Stimulated activated CD8-positive, alpha-beta memory T cell treated with anti-CD3 and anti-CD28 coated beads, Interleukin-4, amount 100 ng/mL, for 48 hours (primary cell): ENCODE results near the gene UQCRQ.
A peak's percentile ranks its signal among the peaks of the same experiment; 100 is the strongest.

Source experiments
- DNase-seq: peaks from one replicate; pipeline ENCODE4 v3.0.0-alpha.2; 2020

The UQCRQ gene

DNA sequence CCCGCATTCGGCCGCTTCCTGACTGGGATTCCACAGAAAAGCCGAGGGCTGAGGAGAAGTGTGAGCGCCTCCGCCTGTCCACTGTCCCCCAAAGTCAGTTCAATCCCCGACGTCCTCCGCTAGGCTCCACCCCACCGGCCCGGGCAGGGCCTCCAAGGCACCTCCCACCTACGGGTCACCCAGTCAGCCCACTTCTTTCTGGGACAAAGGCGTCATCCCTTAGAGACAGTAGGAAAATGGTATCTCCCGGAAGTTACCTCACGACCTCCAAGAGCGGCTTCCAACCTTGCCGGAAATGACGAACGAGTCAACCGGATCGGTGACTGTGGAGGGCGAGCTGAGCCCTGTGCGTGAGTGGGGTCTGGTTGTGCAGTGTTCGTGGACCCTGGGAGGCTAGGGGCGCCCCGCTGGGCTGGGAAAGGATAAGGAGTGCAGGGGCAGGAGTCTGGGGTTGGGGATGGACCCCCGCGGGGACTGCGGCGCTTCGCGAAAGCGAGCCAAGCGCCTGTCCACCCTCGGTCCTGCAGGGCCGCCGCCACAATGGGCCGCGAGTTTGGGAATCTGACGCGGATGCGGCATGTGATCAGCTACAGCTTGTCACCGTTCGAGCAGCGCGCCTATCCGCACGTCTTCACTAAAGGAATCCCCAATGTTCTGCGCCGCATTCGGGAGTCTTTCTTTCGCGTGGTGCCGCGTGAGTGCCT, at the start of gene UQCRQ, which contains the start of gene GDF9:
TSS of gene UQCRQ (plus strand) at position 301 of the 704 bp plus-strand sequence. CDS start at position 541, 240 bp downstream.
TSS of gene GDF9 (minus strand) at position 128 of the 704 bp plus-strand sequence. CDS start 1,936 bp downstream, outside the sequence.
- DNase-seq, result peak; percentile 92

- no peak for DNase-seq
Observed at GRCh38 chr5:132817011-132817410, 49.4 kb upstream of the UQCRQ start.

- no peak for DNase-seq
Observed at GRCh38 chr5:132819468-132819867, 47.0 kb upstream of the UQCRQ start.

- DNase-seq, result peak; percentile 98
Observed at GRCh38 chr5:132820162-132820754, 46.2 kb upstream of the UQCRQ start.

- DNase-seq, result no peak
Observed at GRCh38 chr5:132821350-132821749, 45.1 kb upstream of the UQCRQ start.

DNA sequence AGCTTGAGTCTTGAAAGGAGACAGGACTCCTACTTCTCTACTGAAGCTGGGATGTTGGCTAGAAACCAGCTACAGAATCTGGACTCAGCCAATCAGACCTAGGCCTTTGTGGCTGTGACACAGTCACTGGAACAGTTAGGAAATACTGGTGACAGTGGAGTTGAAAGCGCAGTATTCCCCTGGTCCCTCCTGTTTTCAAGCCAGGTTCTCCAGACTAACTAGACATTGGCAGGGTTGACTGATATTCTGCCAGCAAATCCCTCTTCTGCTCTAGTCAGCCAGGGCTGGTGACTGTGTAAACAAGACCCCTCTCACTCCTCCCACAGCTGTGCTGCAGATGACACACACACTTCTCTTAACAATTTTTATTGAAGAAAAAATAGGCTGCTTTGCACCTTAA, 44.7 kb upstream of the UQCRQ start:
- no peak for DNase-seq

- DNase-seq, result no peak
Observed at GRCh38 chr5:132822650-132823480, 43.6 kb upstream of the UQCRQ start.

DNA sequence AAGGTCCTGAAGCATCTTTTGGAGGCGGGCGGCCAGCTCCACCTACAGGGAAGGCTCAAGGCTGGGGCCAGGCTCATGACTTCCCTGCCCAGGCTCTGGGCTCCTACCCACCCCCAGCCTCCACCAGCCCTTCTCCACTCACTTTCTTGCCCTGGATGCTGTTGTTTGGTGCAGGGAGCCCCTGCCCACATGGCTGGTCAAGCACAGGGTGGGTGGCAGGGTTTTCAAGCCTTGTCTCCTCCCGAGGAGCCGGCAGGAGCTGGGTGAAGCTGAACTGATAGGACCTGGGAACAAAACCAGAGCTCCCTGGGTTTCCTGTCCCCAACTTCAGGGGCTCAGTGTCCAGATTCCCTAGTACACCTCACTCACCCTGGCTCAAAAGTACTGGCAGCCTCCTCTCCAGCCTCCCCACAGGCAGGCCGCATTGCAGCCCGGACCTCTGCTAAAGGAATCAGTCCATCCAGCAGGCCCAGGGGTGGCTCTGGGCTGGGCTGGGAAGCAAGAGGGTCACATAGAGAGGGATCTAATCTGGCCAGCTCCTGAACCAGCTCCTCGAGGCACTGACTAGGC, 42.9 kb upstream of the UQCRQ start:
- DNase-seq, result no peak

GRCh38 chr5:132824426-132824825, 42.0 kb upstream of the UQCRQ start:
- DNase-seq, result no peak

DNA sequence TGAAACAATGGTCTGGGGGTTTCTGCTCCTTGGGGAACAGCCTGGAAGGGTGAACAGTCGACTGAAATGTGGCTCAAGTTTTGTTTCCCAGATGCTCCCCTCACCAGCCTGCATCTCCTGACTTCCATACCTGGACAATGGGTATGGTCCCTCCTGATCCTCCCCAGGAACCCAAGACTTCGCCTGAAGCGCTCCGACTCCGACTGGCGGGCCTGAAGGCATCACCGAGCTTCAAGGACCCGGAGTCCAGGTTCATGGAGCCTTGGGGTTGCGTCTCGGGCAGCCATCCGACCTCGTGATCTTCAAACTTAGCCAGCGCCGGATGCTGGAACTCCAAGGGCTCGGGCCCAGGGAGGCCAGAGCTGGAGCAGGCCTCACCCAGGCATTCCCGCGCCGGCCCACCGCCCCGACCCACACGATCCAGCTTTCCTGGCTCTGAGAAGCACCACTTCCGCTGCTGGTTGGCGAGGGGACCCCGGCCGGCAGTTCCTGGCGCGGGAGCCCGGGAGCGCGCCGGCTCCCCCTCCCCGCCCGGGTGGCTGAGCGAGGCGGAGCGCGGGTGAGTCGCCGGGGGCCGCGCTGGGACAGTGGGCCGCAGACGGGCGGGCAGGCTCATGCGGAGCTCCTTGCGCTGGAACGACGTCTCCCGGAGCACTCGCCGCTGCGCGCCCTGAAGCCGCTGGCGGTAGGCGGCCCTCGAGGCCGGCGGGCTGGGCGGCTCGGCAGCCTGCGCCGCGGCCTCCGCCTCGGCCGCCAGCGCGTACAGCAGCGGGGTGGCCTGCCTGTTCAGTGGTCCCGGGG, 41.2 kb upstream of the UQCRQ start:
- no peak for DNase-seq

- no peak for DNase-seq
Observed at GRCh38 chr5:132825834-132826391, 40.5 kb upstream of the UQCRQ start.

DNA sequence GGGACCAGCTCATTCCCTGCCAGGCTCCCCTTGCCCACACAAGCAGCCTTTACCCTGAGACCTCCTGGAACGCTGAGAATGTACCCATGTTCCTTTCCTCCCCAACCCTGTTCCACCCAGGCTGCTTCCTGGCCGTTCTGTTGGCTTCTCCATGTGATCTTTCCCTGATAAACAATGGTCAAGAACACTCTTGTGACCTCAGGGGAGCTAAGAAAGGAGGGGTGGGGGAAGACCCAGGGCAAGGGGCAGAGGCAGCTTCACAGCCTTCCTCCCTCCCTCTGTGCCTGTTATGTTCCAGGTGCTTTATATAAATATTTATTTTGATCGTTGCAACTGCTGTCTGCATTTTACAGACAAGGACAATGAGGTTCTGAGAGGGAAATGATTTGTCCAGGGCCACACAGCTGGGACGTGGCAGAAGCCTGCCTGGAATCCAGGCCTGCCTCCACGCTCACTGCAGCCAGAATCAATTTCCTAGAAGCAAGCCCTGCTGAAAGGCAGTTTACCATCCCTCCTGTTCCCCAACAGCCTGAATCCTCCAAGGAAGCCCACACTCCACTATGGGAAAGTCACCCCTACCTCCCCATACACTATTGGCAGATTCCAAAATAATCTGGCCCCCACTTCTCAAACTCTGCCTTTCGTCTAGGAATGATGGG, 39.9 kb upstream of the UQCRQ start:
- DNase-seq, result no peak

DNA sequence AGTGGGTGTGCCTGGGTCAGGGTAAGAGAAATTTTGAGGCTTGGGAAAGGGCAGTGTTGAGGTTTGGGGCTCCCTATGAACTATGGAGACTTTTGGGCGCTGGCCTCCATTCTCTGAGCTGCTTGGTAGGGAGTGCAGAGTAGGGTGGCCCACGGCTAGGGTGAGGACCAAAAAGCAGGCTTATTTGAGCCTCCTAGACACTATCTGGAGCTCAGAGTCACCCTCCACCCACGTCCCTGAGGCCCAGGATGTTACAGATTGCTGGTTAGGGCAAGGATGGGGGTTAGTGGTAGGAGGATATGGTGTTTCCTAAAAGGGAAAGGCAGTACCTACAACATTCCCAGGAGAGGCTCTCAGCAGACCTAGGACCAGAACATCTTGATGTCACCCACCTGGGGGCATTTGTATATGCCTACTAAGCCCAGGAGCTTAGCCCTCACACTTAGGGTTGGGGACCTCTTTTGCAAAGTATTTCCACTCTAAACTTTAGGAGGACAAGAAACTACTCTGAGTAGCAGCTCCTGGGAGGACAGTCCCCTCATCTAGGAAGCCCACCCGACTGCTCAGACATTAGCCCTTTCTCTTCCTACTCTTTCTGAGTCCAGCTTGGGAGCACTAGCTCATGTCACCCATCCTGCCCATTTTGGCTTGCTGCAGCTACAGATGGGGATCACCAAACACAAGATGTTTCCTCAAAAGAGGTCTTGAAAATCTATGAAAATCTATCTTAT, 38.3 kb upstream of the UQCRQ start:
- no peak for DNase-seq

DNA sequence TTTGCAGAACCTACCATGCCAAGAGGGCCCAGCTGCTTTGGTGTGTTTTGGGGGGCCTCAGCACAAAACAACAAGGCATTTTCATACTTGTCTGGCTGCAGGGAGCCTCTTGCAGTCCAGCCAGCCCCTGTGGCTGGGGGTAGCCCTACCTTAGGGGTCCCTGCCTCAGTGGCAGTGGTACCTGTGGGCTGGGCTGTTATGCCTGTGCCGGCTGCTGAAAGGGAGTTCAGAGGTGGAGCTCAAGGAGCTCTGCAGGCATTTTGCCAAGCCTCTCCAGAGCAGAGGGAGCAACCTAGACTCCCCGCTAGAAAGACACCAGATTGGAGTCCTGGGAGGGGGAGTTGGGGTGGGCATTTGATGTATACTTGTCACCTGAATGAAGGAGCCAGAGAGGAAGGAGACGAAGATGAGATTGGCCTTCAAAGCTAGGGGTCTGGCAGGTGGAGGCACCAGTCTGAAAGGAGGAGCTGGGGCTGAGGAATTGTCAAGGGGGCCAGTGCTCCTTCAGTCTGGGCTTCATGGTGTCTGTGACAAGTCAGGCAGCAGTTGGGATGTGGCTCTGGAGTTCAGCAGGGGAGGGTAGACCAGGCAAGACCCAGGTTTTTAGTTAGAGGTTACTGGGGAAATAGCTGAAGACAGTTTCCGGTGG, 37.5 kb upstream of the UQCRQ start:
- no peak for DNase-seq

DNA sequence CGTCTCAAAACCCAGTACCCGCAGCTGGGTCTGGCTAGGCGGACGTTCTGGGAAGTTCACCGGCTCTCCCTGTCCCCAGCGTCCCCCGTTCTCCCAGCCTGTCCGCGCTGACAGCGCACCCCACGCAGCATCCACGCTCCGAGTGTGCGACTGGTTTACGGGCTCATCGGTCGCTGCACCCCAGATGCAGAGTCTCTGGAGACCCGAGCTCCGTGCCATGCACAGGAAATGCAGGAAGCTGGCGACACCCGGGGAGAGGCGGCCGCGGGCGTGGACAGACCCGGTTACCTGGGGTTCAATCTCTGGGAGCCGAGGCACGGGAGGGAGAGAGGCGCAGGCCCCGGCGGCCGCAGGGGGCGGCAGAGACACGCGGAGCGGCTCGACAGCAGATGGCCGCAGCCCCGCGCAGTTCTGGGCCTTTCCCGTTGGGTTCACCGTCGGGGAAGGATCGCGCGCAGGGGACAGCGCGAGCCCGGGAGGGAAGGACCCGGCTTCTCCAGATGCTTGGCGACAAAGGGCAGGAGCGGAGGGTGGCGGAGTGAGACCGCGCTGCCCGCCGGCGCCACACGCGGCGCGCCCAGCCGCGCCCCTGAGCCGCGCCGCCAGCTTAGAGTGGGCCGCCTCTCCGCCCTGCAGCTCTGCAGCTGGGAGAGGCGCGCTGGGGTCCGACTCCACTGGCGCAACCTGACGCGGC, 36.6 kb upstream of the UQCRQ start:
- DNase-seq, result peak; percentile 81

GRCh38 chr5:132830436-132831094, 35.9 kb upstream of the UQCRQ start, which contains the start of gene SHROOM1:
Gene SHROOM1 (minus strand): TSS chr5:132830647. CDS start chr5:132826140, 4,507 bp downstream.
- no peak for DNase-seq

- no peak for DNase-seq
Observed at GRCh38 chr5:132831095-132831860, 35.2 kb upstream of the UQCRQ start.

DNA sequence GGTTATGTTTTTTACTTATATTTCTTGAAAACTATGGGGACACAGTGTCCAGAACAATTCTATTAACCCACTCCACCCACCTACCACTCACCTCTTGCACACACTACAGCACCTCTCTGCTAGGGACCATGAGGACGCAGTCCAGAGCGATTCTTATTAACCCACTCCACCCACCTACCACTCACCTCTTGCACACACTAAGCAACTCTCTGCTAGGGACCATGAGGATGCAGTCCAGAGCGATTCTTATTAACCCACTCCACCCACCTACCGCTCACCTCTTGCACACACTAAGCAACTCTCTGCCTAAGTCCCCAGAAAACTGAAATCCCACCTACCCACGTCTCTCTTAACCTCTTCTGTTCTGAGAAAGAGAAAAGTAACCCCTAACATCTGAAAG, 33.8 kb upstream of the UQCRQ start:
- no peak for DNase-seq
